ENCODE data around the gene SCYGR7. TPM values are rescaled to one million over a fixed set of nuclear protein-coding genes. Genes with fewer than 3 reads are reported as not detected.

SCYGR7 gene
- polyA plus RNA-seq, 3 donors, result not detected

DNA sequence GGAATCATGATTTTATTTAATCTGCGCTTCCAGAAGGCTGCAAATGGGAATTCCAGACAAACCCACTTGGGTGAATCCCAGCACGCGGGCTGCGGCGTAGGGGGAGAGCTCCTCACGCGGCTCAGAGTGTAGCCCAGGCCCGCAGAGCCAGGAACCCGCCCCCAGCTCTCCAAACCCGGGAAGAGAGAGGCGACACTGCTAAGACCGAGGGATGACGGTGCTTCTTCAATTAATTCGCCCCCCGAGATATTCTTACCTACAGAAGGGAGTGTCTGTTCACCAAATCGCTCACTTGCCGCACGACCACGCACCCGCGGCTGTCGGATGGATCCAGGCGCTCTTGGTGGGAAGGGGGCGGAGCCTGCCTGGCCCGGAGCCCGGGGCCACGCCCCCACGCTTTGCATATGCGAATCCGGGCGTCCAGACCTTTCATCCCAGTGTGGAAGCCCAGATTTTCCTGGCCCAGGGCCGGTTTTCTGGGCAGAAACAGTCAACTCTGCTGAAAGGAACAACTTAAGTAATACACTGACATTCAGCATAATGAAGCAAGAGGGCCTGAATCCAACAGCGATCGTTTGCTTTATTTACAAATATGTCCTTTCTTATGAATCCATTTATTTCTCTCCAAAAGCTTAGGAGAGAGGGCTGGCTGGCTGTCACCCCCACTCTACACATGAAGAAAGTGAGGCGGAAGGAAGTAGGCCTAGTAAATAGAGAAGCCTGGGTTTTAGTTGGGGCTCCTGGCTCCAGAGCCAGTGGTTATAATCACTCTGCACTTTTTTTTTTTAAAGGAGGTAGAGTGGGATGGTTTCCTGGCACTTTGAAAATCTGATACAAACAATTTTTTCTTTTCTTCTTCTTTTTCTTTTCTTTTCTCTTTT is 10.2 kb upstream of the SCYGR7 start, which contains the start of gene SLC19A3:
Gene SLC19A3, minus strand, starts transcription at position 342 of the 881 bp plus-strand sequence. CDS start 15,710 bp downstream, outside the sequence.
- no peaks in the 10 kb centered on the region for H3K36me3 ChIP-seq (replicated peaks in 1 of 2; ENCODE audit: control insufficient read depth in 1 of 2, insufficient read depth in 2 of 2, low read length in 2 of 2)
- 8% methylated on average over 30 of the region's 35 CpGs for WGBS (ENCODE audit: insufficient coverage)
- H3K4me1 Mint-ChIP-seq, result peaks cover 9% of the 10 kb centered on the region
- H3K9me3 ChIP-seq (replicated peaks in 1 of 2; ENCODE audit: control insufficient read depth in 1 of 2, insufficient read depth in 1 of 2, low read length in 2 of 2), result no peaks in the 10 kb centered on the region
- H3K9me3 Mint-ChIP-seq, result peaks cover 0 to 3% (median 0%) of the 10 kb centered on the region in 7 donors
- peak within 1 kb of the TSS; percentile 53 for H3K4me2 ChIP-seq (replicated peaks; ENCODE audit: extremely low read depth, low read length, poor library complexity, severe bottlenecking)
- H3K4me1 ChIP-seq (ENCODE audit: control insufficient read depth in 1 of 2, insufficient read depth in 2 of 2, low read length in 2 of 2), result peaks cover 6% of the 10 kb centered on the region in 2 donors
- H3K27ac ChIP-seq (ENCODE audit: low read depth in 1 of 2, low read length in 2 of 2), result no peak within 1 kb of the TSS
- H3K27me3 Mint-ChIP-seq (ENCODE audit: low read depth in 3 of 3), result peaks cover 19 to 38% (median 25%) of the 10 kb centered on the region in 3 donors
- no peak within 1 kb of the TSS for H3K9ac ChIP-seq (ENCODE audit: insufficient read depth, low read length, poor library complexity, severe bottlenecking)
- H3K79me2 ChIP-seq (ENCODE audit: insufficient read depth, low read length), result no peaks in the 10 kb centered on the region
- no peaks in the 10 kb centered on the region for H3K36me3 Mint-ChIP-seq
- TF ChIP-seq, protein P1, sequence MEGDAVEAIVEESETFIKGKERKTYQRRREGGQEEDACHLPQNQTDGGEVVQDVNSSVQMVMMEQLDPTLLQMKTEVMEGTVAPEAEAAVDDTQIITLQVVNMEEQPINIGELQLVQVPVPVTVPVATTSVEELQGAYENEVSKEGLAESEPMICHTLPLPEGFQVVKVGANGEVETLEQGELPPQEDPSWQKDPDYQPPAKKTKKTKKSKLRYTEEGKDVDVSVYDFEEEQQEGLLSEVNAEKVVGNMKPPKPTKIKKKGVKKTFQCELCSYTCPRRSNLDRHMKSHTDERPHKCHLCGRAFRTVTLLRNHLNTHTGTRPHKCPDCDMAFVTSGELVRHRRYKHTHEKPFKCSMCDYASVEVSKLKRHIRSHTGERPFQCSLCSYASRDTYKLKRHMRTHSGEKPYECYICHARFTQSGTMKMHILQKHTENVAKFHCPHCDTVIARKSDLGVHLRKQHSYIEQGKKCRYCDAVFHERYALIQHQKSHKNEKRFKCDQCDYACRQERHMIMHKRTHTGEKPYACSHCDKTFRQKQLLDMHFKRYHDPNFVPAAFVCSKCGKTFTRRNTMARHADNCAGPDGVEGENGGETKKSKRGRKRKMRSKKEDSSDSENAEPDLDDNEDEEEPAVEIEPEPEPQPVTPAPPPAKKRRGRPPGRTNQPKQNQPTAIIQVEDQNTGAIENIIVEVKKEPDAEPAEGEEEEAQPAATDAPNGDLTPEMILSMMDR (IDR thresholded peaks at IDR 0.05), result no peak
- intact Hi-C loops (cut with micrococcal nuclease), result no loop called here
- H3K4me3 Mint-ChIP-seq, result peak within 1 kb of the TSS; percentile 20 to 72
- H2AFZ ChIP-seq (ENCODE audit: insufficient read depth, low read depth, low read length, poor library complexity, severe bottlenecking), result peak within 1 kb of the TSS; percentile 41
- no peaks in the 10 kb centered on the region for H4K20me1 ChIP-seq (ENCODE audit: insufficient read depth, low read length)
- peaks cover 0 to 16% of the 10 kb centered on the region in 2 donors for H3K27me3 ChIP-seq (ENCODE audit: control insufficient read depth in 2 of 2, insufficient read depth in 2 of 2, low read length in 2 of 2)
- peak within 1 kb of the TSS in 1 of 3 experiments; percentile 48 for H3K4me3 ChIP-seq (replicated peaks in 1 of 3; ENCODE audit: low read depth in 2 of 3, low read length in 3 of 3)
- no peak within 1 kb of the TSS for H3K27ac Mint-ChIP-seq
- no peak for DNase-seq

DNA sequence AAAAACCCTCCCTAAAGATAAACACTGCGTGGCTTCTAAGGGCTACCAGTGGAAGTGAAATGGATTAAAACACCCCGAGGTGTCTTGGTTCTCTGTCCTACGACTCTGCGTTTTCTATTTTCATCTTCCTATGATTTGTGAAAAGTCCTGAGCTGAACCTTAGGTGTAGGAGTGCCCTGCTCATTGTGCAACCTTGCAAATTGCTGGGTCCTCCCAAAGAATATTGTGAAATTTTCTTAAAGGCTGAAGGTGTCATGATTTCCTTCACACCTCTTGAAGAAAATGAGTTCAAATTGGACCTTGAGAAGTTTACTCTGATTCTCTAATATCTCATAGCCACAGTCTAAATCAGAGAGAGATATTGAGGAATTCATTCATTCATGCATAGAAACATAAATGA is 8.5 kb upstream of the SCYGR7 start:
- WGBS (ENCODE audit: insufficient coverage), result no CpG with 5 or more reads among the region's 4 CpGs

More for the DNA sequence above, 8.5 kb upstream of the SCYGR7 start:
- no peak overlapping the region for H3K4me3 ChIP-seq (replicated peaks in 1 of 3; ENCODE audit: low read depth in 2 of 3, low read length in 3 of 3)
- TF ChIP-seq, protein P1 (IDR thresholded peaks at IDR 0.05), result no peak
- no peaks in the 10 kb centered on the region for H3K9me3 ChIP-seq (replicated peaks in 1 of 2; ENCODE audit: control insufficient read depth in 1 of 2, insufficient read depth in 1 of 2, low read length in 2 of 2)
- H3K36me3 Mint-ChIP-seq, result no peaks in the 10 kb centered on the region
- peaks cover 6% of the 10 kb centered on the region in 2 donors for H3K4me1 ChIP-seq (ENCODE audit: control insufficient read depth in 1 of 2, insufficient read depth in 2 of 2, low read length in 2 of 2)
- H3K27me3 Mint-ChIP-seq (ENCODE audit: low read depth in 3 of 3), result peaks cover 19 to 35% (median 28%) of the 10 kb centered on the region in 3 donors
- H3K4me1 Mint-ChIP-seq, result peaks cover 9% of the 10 kb centered on the region
- H3K27ac Mint-ChIP-seq, result no peak overlapping the region
- no peaks in the 10 kb centered on the region for H3K79me2 ChIP-seq (ENCODE audit: insufficient read depth, low read length)
- no peak overlapping the region for H3K27ac ChIP-seq (ENCODE audit: low read depth in 1 of 2, low read length in 2 of 2)
- H3K36me3 ChIP-seq (replicated peaks in 1 of 2; ENCODE audit: control insufficient read depth in 1 of 2, insufficient read depth in 2 of 2, low read length in 2 of 2), result no peaks in the 10 kb centered on the region
- peaks cover 0 to 3% (median 0%) of the 10 kb centered on the region in 7 donors for H3K9me3 Mint-ChIP-seq
- DNase-seq, result no peak
- H3K4me2 ChIP-seq (replicated peaks; ENCODE audit: extremely low read depth, low read length, poor library complexity, severe bottlenecking), result no peak overlapping the region
- intact Hi-C loops (cut with micrococcal nuclease), result no loop called here
- H3K27me3 ChIP-seq (ENCODE audit: control insufficient read depth in 2 of 2, insufficient read depth in 2 of 2, low read length in 2 of 2), result peaks cover 0 to 16% of the 10 kb centered on the region in 2 donors
- H2AFZ ChIP-seq (ENCODE audit: insufficient read depth, low read depth, low read length, poor library complexity, severe bottlenecking), result no peak overlapping the region
- H3K4me3 Mint-ChIP-seq, result no peak overlapping the region
- H3K9ac ChIP-seq (ENCODE audit: insufficient read depth, low read length, poor library complexity, severe bottlenecking), result no peak overlapping the region
- no peaks in the 10 kb centered on the region for H4K20me1 ChIP-seq (ENCODE audit: insufficient read depth, low read length)
